GM19467 (cell line): ENCODE results near the gene SLC15A2.
"Not testable (repeated sequence)": the region's sequence is repeated elsewhere in the genome, so short reads cannot be mapped to it uniquely, and the experiment has no call there.

Experiments used
- ATAC-seq: cut with Tn5 transposase; IDR thresholded peaks from one replicate; pipeline ENCODE4 v1.9.1; 2021; ENCODE audit warnings: mild to moderate bottlenecking, moderate library complexity; ENCODE audit not compliant: unreplicated experiment

Gene SLC15A2, protein sequence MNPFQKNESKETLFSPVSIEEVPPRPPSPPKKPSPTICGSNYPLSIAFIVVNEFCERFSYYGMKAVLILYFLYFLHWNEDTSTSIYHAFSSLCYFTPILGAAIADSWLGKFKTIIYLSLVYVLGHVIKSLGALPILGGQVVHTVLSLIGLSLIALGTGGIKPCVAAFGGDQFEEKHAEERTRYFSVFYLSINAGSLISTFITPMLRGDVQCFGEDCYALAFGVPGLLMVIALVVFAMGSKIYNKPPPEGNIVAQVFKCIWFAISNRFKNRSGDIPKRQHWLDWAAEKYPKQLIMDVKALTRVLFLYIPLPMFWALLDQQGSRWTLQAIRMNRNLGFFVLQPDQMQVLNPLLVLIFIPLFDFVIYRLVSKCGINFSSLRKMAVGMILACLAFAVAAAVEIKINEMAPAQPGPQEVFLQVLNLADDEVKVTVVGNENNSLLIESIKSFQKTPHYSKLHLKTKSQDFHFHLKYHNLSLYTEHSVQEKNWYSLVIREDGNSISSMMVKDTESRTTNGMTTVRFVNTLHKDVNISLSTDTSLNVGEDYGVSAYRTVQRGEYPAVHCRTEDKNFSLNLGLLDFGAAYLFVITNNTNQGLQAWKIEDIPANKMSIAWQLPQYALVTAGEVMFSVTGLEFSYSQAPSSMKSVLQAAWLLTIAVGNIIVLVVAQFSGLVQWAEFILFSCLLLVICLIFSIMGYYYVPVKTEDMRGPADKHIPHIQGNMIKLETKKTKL

DNA sequence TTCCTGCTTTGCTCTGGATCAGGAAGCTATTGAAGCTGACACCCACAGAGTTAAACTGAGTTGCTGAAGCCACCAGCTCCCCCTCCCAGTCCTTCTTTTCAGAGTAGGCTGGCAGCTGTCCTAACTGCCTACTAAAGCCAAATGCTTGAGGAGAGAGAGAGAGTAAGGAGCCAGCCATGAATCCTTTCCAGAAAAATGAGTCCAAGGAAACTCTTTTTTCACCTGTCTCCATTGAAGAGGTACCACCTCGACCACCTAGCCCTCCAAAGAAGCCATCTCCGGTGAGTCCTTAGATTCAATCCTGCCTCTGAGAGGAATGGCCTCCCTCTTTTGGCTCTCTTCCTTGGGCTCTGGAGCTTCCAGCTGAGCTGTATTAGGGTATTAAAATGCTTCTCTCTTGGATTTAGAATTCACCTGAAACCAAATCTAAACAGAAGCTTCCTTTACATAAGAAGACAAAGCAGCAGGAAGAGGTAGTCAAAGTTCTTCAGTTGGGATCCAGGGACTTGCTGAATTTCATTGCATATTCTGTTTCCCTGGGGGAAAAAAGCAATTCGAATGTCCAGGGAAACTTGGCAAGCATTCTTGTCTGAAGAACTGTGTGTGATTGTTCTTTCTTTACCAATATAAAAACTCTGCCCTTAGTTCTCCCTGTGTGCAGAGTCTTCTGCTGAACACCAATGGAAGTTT lies at the start of gene SLC15A2:
TSS of gene SLC15A2 (plus strand) at position 101 of the 690 bp plus-strand sequence. CDS start at position 177, 76 bp downstream.
- ATAC-seq, result no peak

DNA sequence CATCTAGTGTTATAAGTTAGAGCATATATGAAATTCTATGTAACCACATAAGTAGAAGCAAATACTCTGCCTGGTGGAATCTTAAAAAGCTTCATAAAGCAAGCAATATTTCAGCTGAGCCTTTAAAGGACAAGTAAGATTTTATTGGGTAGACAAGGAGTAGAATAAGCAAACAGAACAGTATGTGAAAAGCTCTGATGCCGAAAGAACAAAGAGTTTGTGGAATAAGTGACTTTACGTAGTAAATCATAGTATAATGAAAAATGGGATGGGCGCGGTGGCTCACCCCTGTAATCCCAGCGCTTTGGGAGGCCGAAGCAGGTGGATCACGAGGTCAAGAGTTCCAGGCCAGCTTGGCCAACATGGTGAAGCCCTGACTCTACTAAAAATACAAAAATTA lies 49.3 kb upstream of the SLC15A2 start:
- no peak for ATAC-seq

DNA sequence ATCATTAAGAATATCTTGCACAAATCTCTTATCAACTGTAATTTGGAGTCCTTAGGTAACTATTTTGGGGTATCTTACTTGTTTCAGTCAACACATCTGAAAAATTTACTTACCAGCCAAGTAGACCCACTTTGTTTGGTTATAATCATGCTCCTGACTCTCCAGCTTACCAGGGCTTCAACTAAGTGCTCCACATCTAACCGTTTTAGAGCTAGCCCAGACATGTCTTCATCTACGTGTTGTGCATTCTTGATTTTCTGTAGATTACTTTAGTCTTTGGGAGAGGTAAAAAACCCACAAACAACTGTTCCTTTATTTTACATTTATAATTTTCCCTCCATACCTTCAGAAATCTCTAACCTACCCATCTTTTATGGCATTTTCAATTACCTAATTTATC lies 41.9 kb upstream of the SLC15A2 start:
- ATAC-seq, result no peak

DNA sequence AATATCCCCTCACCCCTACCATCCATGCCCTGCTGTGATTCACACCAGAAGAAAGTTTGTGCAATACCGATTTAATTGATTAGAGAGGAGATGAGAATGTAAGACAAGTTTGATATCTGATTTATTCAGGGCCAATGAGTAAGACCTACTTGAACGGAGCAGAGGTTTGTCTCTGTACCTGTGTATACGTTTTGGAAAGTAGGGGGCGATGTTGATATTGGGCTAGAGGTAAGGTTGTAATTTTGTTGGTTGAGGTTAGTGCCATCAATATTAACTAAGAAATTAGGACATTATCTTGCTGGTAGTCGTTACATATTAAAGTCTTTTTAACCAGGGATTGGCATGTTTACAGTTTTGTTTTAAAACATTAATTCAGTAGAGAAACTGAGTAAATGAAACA lies 38.6 kb upstream of the SLC15A2 start:
- ATAC-seq, result no peak

DNA sequence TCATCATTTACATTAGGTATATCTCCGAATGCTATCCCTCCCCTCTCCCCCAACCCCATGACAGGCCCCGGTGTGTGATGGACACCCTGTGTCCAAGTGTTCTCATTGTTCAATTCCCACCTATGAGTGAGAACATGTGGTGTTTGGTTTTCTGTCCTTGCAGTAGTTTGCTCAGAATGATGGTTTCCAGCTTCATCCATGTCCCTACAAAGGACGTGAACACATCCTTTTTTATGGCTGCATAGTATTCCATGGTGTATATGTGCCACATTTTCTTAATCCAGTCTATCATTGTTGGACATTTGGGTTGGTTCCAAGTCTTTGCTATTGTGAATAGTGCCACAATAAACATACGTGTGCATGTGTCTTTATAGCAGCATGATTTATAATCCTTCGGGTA lies 36.4 kb upstream of the SLC15A2 start:
- not testable (repeated sequence) for ATAC-seq

DNA sequence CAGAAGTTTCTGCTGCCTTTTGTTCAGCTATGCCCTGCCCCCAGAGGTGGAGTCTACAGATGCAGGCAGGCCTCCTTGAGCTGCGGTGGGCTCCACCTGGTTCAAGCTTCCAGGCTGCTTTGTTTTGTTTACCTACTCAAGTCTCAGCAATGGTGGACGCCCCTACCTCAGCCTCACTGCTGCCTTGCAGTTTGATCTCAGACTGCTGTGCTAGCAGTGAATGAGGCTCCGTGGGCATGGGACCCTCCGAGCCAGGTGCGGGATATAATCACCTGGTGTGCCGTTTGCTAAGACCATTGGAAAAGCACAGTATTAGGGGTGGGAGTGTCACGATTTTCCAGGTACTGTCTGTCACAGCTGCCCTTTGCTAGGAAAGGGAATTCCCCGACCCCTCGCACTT lies 31.0 kb upstream of the SLC15A2 start:
- ATAC-seq, result not testable (repeated sequence)

DNA sequence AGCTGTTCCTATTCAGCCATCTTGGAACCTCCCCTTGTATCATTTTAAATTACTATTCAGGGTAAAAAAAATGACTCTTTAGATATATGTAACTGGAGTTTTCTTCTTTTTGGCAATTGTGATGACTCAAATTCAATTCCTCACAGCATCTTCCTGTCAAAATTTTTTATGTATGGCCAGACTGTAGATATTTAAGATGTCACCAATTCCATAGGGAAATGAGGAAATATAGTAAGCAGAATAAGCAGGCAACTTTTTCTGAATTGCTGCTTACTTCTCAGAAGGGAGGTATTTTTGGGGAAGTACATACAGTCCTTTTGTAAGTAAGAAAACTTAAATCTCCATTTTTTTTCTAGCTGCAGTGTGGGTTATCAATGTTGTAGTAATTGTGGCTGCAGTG lies 30.4 kb upstream of the SLC15A2 start:
- ATAC-seq, result no peak

DNA sequence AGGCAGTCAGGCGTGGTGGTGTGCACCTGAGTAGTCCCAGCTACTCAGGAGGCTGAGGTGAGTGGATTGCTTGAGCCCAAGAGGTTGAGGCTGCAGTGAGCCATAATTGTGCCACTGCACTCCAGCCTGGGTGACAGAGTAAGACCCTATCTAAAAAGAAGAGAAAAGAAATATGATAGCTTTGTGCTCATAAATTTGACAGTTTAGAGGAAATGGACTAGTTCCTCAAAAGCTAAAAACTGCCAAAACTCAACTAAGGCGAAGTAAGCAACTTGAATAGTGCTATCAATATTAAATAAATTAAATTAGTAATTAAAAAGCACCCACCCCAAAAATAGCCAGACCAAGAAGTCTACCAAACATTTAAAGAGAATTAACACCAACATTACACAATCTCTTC lies 24.5 kb upstream of the SLC15A2 start:
- ATAC-seq, result no peak

DNA sequence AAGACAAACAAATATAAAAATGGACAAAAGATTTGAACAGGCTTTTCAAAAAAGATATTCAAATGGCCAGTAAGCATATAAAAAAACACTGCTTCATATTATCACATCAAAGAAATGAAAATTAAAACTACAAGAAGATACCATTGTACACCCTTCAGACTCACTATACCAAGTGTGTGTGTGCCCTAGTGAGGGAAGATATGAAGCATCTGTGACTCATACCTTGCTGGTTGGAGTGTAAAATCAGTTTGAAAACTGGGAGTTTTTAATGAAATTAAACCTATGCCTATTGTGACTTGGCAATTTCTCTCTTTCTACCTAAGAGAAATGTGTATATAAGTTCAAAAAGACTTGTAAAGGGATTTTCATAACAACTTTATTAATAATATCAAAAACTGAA lies 23.5 kb upstream of the SLC15A2 start:
- no peak for ATAC-seq

DNA sequence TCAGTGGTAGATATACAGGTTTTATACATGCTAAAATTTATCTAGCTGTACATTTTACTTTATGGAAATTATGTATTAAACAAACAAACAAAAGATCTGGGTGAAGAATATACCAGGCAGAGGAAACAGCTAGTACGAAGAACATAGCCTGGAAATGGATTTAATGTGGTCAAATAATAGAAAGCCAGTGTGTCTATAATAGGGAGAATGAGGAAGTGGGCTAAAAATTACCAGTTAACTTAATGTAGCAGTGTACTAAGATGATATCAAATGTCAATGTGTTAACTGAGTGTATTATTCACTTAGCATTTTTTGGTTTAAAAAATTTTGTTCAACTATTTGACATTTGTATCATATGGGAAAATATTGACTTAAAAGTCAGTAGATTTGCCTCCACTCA lies 22.8 kb upstream of the SLC15A2 start:
- no peak for ATAC-seq

DNA sequence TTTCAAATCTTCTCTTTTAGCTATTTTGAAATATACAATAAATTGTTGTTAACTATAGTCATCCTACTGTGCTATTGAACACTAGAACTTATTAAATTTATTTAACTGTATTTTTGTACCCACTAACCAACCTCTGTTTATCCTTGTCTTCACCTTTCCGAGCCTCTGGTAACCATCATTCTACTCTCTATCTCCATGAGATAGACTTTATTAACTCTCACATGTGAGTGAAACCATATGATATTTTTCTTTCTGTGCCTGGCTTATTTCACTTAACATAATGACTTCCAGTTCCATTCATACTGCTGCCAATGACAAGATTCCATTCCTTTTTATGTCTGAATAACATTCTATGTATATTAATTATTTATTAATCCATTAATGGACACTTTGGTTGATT lies 15.8 kb upstream of the SLC15A2 start:
- ATAC-seq, result no peak

DNA sequence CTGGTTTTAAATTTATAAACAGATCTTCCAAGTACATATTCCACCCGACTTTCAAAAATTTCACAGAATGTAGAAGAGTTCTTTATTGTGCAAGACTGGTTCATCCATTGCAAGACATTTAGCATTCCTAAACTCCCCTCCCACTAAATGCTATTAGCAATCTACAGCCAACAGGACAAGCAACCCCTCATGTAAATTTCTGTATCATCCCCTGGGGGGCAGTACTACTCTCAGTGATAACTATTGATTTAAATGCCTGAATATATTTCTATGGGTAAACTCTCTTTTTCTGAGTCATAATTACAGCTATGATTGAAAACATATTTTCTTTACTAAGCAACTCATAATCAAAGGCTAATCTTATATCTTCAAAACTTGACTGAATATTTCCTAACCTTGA lies 10.7 kb upstream of the SLC15A2 start:
- no peak for ATAC-seq

DNA sequence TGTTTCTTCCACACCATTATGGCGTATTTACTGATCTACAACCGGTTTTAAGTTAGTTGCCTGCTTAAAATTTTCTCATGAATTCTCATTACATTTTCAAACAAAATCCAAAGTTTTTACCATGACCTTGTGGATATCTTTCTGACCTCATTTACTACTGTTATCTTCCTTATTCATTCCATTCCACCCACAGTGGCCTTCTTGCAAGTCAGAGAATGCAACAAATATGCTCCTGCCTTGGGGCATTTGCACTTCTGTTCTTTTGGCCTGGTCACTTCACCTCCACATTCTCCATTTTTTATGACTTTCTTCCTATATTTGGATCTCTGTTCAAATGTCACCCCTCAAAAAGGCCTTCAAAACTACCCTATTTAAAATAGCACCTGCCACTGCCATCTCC lies 8.8 kb upstream of the SLC15A2 start:
- ATAC-seq, result no peak

DNA sequence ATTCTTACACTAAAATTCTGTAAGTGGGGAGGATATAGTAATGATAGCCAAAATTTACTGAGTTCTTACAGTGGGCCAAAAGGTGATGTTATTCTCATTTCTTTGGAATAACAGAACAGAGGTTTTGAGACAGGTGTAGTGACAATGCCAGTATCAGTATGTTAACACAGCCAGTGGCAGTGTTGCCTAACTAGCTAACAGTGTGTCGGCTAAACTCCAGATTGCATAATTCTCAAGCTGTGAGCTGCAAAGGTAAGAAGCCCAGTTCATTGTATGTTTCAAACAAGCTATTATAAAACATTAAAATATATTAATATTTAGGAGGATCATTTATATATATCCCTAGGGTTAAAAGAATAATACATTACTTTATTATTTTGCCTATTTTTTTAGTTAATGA lies 920 bp downstream of the SLC15A2 start:
- no peak for ATAC-seq

DNA sequence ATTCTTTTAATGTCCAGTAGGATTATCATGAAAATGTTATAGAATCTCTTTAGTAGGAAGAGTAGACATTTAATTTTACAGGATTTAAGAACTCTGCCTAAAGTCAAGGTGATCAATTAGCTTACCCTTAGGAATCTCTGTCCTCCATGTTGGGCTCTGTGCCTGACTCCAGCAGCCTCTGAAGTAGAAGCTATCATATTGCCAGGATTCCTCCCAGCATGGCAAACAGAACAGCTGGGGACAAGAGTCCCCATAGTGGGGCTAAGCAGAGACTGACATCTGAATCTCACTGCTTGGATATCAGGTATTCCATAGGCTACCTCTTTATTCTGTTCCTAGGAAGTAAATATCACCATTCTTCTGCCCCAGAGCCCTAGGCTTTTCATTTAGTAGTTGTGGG lies 1.5 kb downstream of the SLC15A2 start:
- no peak for ATAC-seq

DNA sequence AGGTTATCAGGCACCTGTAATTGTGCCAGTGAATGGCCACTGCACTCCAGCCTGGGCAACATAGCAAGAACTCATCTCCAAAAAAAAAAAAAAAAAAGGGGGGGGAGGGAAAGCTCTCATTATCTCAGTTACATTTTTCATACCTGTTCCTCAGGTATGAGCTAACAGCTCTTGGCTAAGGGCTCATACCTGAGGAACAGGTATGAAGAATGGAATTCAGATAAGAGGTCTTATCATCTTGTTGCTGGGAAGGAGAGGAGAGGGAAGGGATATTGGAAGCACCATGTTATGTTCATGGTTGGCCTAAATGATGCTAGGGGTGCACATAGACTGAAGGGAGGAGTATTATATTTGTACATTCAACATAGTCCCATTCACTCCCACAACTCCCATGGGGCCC lies 2.6 kb downstream of the SLC15A2 start:
- no peak for ATAC-seq

DNA sequence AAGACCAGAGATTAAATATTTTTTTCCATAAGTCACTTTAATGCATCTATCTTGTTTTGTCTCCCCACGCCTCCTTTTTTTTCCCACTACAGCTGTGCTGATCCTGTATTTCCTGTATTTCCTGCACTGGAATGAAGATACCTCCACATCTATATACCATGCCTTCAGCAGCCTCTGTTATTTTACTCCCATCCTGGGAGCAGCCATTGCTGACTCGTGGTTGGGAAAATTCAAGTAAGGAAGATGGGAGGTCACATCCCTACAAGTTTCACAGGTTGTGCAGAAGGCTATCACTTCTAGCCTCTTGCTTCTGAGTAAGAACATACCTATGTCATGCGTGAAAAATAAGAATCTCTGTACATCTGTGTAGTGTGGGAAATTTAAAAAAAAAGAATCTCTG lies 3.1 kb downstream of the SLC15A2 start:
- no peak for ATAC-seq

DNA sequence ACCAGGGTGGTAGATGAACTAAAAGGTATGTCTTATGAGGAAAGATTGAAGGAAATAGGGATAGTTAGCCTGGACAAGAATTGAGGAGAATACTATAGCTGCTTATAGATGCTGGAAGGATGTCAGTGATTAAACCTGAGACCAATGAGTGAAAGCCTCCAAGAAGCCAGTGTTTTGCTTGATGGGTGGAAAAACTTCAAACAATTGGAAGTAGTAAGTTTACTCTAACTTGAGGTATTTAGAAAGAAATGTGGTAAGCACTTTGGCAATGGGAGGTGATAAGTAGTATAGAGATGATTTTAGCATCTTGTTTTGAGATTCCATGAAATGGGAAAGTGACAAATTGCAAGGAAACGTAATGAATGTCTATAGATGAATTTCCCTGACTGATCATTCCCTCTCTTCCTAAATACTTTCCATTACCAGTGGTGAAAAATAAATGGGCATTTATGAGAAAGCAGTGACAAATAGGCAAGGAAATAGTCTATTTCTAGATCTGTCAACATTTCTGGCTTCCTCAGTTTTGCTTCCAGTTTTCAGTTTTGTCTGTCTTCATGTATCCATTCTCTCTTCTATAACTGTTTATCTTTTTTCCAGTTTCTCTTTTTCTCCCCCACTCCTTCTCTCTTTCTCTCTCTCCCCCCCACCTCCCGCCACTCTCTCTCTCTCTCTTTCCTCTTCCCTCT lies 19.2 kb downstream of the SLC15A2 start:
- ATAC-seq, result no peak

DNA sequence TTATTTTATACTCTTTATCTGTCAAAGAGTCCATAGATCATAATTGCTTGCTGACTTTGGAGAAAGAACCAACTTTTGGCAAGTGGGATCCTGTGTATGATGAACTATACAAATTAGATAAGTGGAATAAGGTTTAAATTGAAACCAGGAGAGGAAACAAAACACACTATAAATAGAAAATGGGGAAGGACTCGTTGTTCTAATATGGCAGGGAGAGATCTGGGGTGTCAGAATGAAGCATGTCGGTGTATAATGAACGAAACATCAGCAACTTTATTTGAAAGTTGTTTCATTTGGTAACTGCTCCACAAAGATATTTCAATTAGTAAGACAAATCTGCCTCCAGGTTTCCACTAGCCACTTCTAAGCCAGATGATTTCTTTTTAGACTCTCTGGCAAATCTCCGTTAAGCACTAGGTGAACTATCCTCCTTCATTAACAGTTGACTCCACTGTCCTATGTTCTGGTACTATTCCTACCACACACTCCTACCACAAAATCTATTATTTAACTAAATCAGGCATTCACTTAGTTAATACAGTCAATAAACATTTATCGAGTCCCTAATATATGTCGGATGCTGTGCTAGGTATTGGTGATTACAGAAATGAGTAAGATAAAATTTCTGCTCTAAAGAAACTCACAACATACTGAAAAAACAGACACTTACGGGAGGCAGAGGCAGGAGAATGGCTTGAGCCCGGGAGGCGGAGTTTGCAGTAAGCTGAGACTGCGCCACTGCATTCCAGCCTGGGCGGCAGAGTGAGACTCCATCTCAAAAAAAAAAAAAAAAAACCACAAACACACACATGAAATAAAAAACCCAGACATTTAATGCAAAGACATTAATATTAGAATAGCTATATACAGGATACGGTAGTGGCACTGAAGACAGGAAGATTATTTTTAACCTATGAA lies 20.1 kb downstream of the SLC15A2 start:
- ATAC-seq, result no peak

DNA sequence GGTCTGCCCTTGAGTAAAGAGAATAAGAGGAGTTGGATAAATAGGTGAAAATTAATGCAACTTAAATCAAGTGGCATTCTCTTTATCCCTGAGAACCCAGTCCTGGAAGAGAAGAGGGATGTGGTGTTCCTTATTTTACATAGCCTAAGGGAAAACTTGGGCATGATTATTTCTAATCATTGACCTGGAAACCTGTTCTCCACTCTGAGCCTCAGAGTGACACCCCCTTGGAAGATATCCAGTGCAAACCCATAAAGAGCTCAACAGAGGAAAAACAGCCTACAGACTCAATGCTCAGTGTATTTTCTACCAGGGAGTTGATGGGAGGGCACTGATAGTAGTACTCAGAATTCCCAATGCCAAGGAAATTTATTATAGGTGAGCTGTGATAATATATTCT lies 22.0 kb downstream of the SLC15A2 start:
- no peak for ATAC-seq
